Transverse colon (tissue), 3 donors: ENCODE measurements around the gene ATP5F1D.

Source experiments
- CTCF ChIP-seq, 5 experiments: fragments of 200-600 bp in 3 of 5; fragments of 450-650 bp in 2 of 5; sonication (generic) in 3 of 5; IDR thresholded peaks; 1 replicate in 2 of 5; 2 replicates in 3 of 5; pipeline ENCODE4 v1.5.1; 2016 to 2017; ENCODE audit warnings: antibody characterized with exemption in 5 of 5, inconsistent platforms in 3 of 5, mild to moderate bottlenecking in 2 of 5, moderate library complexity in 1 of 5
- POLR2A ChIP-seq: fragments of 450-650 bp; IDR thresholded peaks from one replicate; pipeline ENCODE4 v1.6.1; 2016; ENCODE audit warnings: antibody characterized with exemption, mild to moderate bottlenecking, moderate library complexity

- TF ChIP-seq CTCF (IDR thresholded peaks at IDR 0.05) (no peak), POLR2A (no peak)
Measured at GRCh38 chr19:1233115-1233667, 8.4 kb upstream of the ATP5F1D start.
